Inferior parietal cortex (tissue), 1 donor: Measurements from ENCODE around the gene ODF4.
"Not testable (repeated sequence)": the region's sequence is repeated elsewhere in the genome, so short reads cannot be mapped to it uniquely, and the experiment has no call there.

Experiments used
- DNase-seq: peaks from one replicate; pipeline ENCODE4 v3.0.0-alpha.2; 2016; ENCODE audit errors: extremely low spot score

The ODF4 gene

GRCh38 chr17:8326511-8327302 lies 12.9 kb upstream of the ODF4 start:
- no peak for DNase-seq

- DNase-seq = no peak
Measured at GRCh38 chr17:8327303-8327649, 12.4 kb upstream of the ODF4 start.

- no peak for DNase-seq
Measured at GRCh38 chr17:8332128-8332527, 7.5 kb upstream of the ODF4 start.

GRCh38 chr17:8332688-8333087 lies 7.0 kb upstream of the ODF4 start:
- no peak for DNase-seq

GRCh38 chr17:8333281-8333680 lies 6.4 kb upstream of the ODF4 start:
- no peak for DNase-seq

- DNase-seq = no peak
Measured at GRCh38 chr17:8337802-8338752, 1.6 kb upstream of the ODF4 start.

GRCh38 chr17:8338753-8339140 lies 893 bp upstream of the ODF4 start:
- no peak for DNase-seq

- no peak for DNase-seq
Measured at GRCh38 chr17:8341456-8341855, 1.8 kb downstream of the ODF4 start.

GRCh38 chr17:8345052-8345690 lies 5.5 kb downstream of the ODF4 start:
- DNase-seq = no peak

GRCh38 chr17:8345951-8346665 lies 6.5 kb downstream of the ODF4 start:
- DNase-seq = no peak

GRCh38 chr17:8347001-8347400 lies 7.4 kb downstream of the ODF4 start:
- DNase-seq = not testable (repeated sequence)

- DNase-seq = no peak
Measured at GRCh38 chr17:8350339-8350738, 10.7 kb downstream of the ODF4 start.

- DNase-seq = no peak
Measured at GRCh38 chr17:8353736-8354135, 14.1 kb downstream of the ODF4 start.

GRCh38 chr17:8354236-8354635 lies 14.6 kb downstream of the ODF4 start:
- no peak for DNase-seq

- no peak for DNase-seq
Measured at GRCh38 chr17:8357910-8358309, 18.3 kb downstream of the ODF4 start.

GRCh38 chr17:8359769-8360168 lies 20.1 kb downstream of the ODF4 start:
- peak; percentile 47 for DNase-seq

GRCh38 chr17:8360260-8360659 lies 20.6 kb downstream of the ODF4 start:
- no peak for DNase-seq

GRCh38 chr17:8360751-8361150 lies 21.1 kb downstream of the ODF4 start:
- no peak for DNase-seq

- no peak for DNase-seq
Measured at GRCh38 chr17:8362651-8363332, 23.2 kb downstream of the ODF4 start.

GRCh38 chr17:8365143-8365542 lies 25.5 kb downstream of the ODF4 start:
- DNase-seq = no peak

- no peak for DNase-seq
Measured at GRCh38 chr17:8366231-8366630, 26.6 kb downstream of the ODF4 start.
